Ovary (tissue), 3 donors: ENCODE results near the gene KRTAP5-6.

Source experiments
- CTCF ChIP-seq, 3 donors: fragments of 450-650 bp in 2 of 3; fragments of 200-600 bp in 1 of 3; IDR thresholded peaks; one replicate each; pipeline versions ENCODE4 v1.5.1 to v1.8.0; 2016 to 2022; ENCODE audit warnings: antibody characterized with exemption in 3 of 3, mild to moderate bottlenecking in 1 of 3
- POLR2A ChIP-seq: fragments of 450-650 bp; IDR thresholded peaks from one replicate; pipeline ENCODE4 v1.6.1; 2017; ENCODE audit warnings: antibody characterized with exemption, mild to moderate bottlenecking, moderate library complexity
- donor health status: DM: no; HTN: no; CAD: no.

GRCh38 chr11:1746956-1747752 lies 50.2 kb downstream of the KRTAP5-6 start:
- TF ChIP-seq CTCF (IDR thresholded peaks at IDR 0.05) (no peak), POLR2A (no peak)
